Psoas muscle (tissue), 8 donors: ENCODE results near the gene C16orf78. TPM values are rescaled to one million over a fixed set of nuclear protein-coding genes. Genes with fewer than 3 reads are reported as not detected.

ENCODE experiments used
- ATAC-seq, 4 donors: fragments of 200-7000 bp; cut with Tn5 transposase; one replicate each; pipeline ENCODE4 v1.9.1; 2020; ENCODE audit warnings: moderate library complexity in 3 of 4, mild to moderate bottlenecking in 2 of 4
- DNase-seq, 2 donors: peaks; one replicate each; pipeline ENCODE4 v3.0.0-alpha.2; 2020
- H3K27ac ChIP-seq: fragments of 200-600 bp; one replicate; pipeline ENCODE4 v1.8.0; 2022
- H3K27me3 ChIP-seq, 3 donors: fragments of 200-600 bp in 1 of 3; one replicate each; pipeline versions ENCODE4 v1.6.1 to v1.8.0; 2013 to 2022; ENCODE audit warnings: low read length in 2 of 3, mild to moderate bottlenecking in 2 of 3, moderate library complexity in 1 of 3; ENCODE audit not compliant: insufficient read depth in 3 of 3
- H3K36me3 ChIP-seq, 2 donors: fragments of 200-600 bp in 1 of 2; one replicate each; pipeline versions ENCODE4 v1.6.1 to v1.8.0; 2013 to 2022; ENCODE audit warnings: low read depth in 1 of 2, mild to moderate bottlenecking in 1 of 2, moderate library complexity in 1 of 2; ENCODE audit not compliant: insufficient read depth in 1 of 2
- H3K4me1 ChIP-seq: fragments of 200-600 bp; one replicate; pipeline ENCODE4 v1.8.0; 2022
- H3K4me3 ChIP-seq: fragments of 200-600 bp; one replicate; pipeline ENCODE4 v1.8.0; 2022; ENCODE audit warnings: mild to moderate bottlenecking
- H3K9me3 ChIP-seq: fragments of 200-600 bp; one replicate; pipeline ENCODE4 v1.8.0; 2022
- WGBS, 3 donors: extraction: QIAGEN DNeasy Blood & Tissue Kit; methylation state at CpG; one replicate each; pipeline versions ENCODE4 v1.1.6 to v1.1.7; 2013; 5-methylcytosine and 5-hydroxymethylcytosine counted together
- intact Hi-C, 2 donors: fragments of 100-400 bp; cut with DNase I; formaldehyde crosslinking; loops; one replicate each; pipeline versions ENCODE4 v1.11.0 to v1.14.2; 2022
- polyA plus RNA-seq, 3 donors: library from polyadenylated mRNA; stranded (reverse); fragments of 200-250 nt; gene quantifications; one replicate each; pipeline ENCODE4 v1.2.3, GENCODE V29; 2013
- total RNA-seq, 4 donors: library from RNA; stranded (reverse); fragmentation: NEBNext Ultra II Directional in 2 of 4; extraction: Animal tissue kit (Norgen Biotek cat#: 25700) in 2 of 4; gene quantifications; one replicate each; pipeline versions ENCODE4 v1.2.1 to v1.2.4, GENCODE V29; 2021 to 2023
- TF ChIP-seq, protein P1 (sequence below): fragments of 200-600 bp; IDR thresholded peaks from one replicate; pipeline ENCODE4 v1.8.0; 2022; ENCODE audit warnings: antibody characterized with exemption
- donor health status: healthy with polysubstance abuse.
- donor health status: DM: no; HTN: no; CAD: no; lungs with moderate emphysema.
- donor health status: Bipolar disorder and iron deficiency.
- donor health status: healthy.
- donor health status: DM: yes; HTN: yes; CAD: no.
- donor health status: DM: no; HTN: no; CAD: no.
- donor health status: DM: no; HTN: no; CAD: no.
- donor health status: DM: yes; HTN: yes; CAD: no.

Gene C16orf78
- total and polyA plus RNA-seq, 7 donors, result not detected

DNA sequence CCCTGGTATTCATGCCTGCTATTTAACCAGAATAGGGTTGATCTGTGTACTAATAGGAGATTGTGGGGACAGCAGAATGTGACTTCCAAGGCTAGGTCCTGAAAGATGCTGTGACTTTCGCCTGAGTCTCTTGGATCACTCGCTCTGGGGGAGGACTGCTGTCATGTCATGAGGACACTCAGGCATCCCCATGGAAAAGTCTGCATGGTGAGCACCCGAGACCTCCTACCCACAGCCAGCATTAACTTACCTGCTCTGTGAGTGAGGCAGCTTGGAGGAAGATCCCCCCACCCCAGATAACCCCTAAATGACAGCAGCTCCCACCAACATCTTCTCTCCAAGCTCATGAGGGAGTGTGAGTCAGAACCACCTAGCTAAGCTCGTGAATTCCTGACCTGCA is 30.3 kb upstream of the C16orf78 start:
- WGBS, 3 donors, result 65 to 67% (median 66%) methylated on average over 4 of the region's 4 CpGs
- TF ChIP-seq, protein P1, sequence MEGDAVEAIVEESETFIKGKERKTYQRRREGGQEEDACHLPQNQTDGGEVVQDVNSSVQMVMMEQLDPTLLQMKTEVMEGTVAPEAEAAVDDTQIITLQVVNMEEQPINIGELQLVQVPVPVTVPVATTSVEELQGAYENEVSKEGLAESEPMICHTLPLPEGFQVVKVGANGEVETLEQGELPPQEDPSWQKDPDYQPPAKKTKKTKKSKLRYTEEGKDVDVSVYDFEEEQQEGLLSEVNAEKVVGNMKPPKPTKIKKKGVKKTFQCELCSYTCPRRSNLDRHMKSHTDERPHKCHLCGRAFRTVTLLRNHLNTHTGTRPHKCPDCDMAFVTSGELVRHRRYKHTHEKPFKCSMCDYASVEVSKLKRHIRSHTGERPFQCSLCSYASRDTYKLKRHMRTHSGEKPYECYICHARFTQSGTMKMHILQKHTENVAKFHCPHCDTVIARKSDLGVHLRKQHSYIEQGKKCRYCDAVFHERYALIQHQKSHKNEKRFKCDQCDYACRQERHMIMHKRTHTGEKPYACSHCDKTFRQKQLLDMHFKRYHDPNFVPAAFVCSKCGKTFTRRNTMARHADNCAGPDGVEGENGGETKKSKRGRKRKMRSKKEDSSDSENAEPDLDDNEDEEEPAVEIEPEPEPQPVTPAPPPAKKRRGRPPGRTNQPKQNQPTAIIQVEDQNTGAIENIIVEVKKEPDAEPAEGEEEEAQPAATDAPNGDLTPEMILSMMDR, result no peak

DNA sequence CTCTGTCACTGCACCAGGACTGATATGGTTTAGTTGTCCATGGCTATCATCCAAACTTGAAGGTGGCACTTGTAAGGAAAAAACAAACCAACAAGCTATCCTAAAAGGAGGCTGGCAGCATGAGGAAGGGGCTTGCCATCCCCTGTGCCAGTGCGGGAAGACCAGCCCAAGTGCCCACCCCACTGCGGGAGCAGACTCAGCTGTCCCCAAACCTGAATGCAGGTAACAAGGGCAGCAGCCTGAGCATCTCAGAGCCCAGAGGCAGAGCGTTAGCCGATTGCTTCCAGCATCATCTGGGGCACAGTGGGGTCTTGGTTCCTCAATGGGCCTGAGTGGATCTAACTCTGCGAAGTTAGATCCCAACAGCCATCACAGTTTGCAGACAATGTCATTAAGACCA is 29.2 kb upstream of the C16orf78 start:
- H3K4me3 ChIP-seq, result no peak overlapping the region
- H3K27ac ChIP-seq, result no peak overlapping the region
- peaks cover 0 to 30% (median 10%) of the 10 kb centered on the region in 3 donors for H3K27me3 ChIP-seq
- no peaks in the 10 kb centered on the region for H3K4me1 ChIP-seq
- WGBS, 3 donors, result 74 to 86% (median 80%) methylated on average over 5 of the region's 5 CpGs
- DNase-seq (no peak), ATAC-seq (no peak)
- no peaks in the 10 kb centered on the region for H3K36me3 ChIP-seq
- TF ChIP-seq, protein P1, result no peak
- intact Hi-C loops, result no loop called here
- no peaks in the 10 kb centered on the region for H3K9me3 ChIP-seq

More for the DNA sequence above, 30.3 kb upstream of the C16orf78 start:
- ATAC-seq (no peak), DNase-seq (no peak)
- Histone ChIP-seq H3K27me3 (peaks cover 0 to 36% (median 9%) of the 10 kb centered on the region in 3 donors), H3K36me3 (no peaks in the 10 kb centered on the region), H3K4me3 (no peak overlapping the region), H3K4me1 (no peaks in the 10 kb centered on the region), H3K27ac (no peak overlapping the region), H3K9me3 (no peaks in the 10 kb centered on the region)
- intact Hi-C loops, result no loop called here

GRCh38 chr16:49345829-49346228 is 27.8 kb upstream of the C16orf78 start:
- H3K36me3 ChIP-seq, result no peaks in the 10 kb centered on the region
- H3K27me3 ChIP-seq, result peaks cover 0 to 34% (median 10%) of the 10 kb centered on the region in 3 donors
- no peaks in the 10 kb centered on the region for H3K9me3 ChIP-seq
- 23 to 27% (median 24%) methylated on average over 4 of the region's 4 CpGs for WGBS, 3 donors
- no peaks in the 10 kb centered on the region for H3K4me1 ChIP-seq
- intact Hi-C loops, result no loop called here
- ATAC-seq, result no peak
- DNase-seq, result no peak
- TF ChIP-seq, protein P1, result no peak
- no peak overlapping the region for H3K27ac ChIP-seq
- no peak overlapping the region for H3K4me3 ChIP-seq

DNA sequence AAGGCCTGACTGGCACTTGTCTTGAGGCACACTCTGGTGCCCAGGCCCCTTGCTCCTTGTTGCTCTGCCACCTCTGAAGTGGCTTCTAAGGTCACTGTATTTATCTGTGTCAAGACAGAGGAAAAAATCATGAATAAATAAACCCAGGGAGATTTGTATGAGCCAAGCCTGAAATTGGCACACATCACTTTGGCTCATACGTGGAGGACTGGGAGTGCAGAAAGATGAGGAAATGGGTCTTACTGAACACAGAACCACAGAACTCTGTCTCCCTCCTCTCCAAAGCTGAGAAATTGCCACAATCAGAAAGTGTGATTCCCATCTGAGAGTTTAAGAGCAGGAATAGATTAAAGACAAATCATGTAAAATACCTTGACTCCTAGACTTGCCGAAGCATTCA is 27.1 kb upstream of the C16orf78 start:
- Histone ChIP-seq H3K4me1 (no peaks in the 10 kb centered on the region), H3K9me3 (no peaks in the 10 kb centered on the region), H3K27ac (no peak overlapping the region), H3K36me3 (no peaks in the 10 kb centered on the region), H3K27me3 (peaks cover 0 to 29% (median 10%) of the 10 kb centered on the region in 3 donors), H3K4me3 (no peak overlapping the region)
- intact Hi-C loops, result no loop called here
- TF ChIP-seq, protein P1, result no peak
- 48 to 58% (median 54%) methylated on average over 2 of the region's 2 CpGs for WGBS, 3 donors
- DNase-seq, result no peak
- no peak for ATAC-seq

GRCh38 chr16:49347476-49347875 is 26.1 kb upstream of the C16orf78 start:
- TF ChIP-seq, protein P1, result no peak
- ATAC-seq (no peak), DNase-seq (no peak)
- peaks cover 0 to 23% (median 6%) of the 10 kb centered on the region in 3 donors for H3K27me3 ChIP-seq
- H3K9me3 ChIP-seq, result no peaks in the 10 kb centered on the region
- 50 to 58% (median 55%) methylated on average over 2 of the region's 2 CpGs for WGBS, 3 donors
- H3K27ac ChIP-seq, result no peak overlapping the region
- H3K4me3 ChIP-seq, result no peak overlapping the region
- H3K36me3 ChIP-seq, result no peaks in the 10 kb centered on the region
- intact Hi-C loops, result no loop called here
- H3K4me1 ChIP-seq, result no peaks in the 10 kb centered on the region
